Keratinocyte (primary cell): ENCODE measurements around the gene SHCBP1L. TPM values are rescaled to one million over a fixed set of nuclear protein-coding genes. Genes with fewer than 3 reads are reported as not detected.

Experiments used
- DNase-seq: peaks from one replicate; pipeline ENCODE4 v3.0.0-alpha.2; 2011; ENCODE audit warnings: low read depth, missing footprints, low spot score
- FAIRE-seq: peaks from 2 replicates; lab custom pipeline; 2011; peaks lifted over from hg19 to GRCh38; lab: Jason Lieb, UNC
- H2AFZ ChIP-seq: 2 replicates; pipeline ENCODE4 v1.6.0; 2012; ENCODE audit warnings: low read length, control low read depth, inconsistent platforms; ENCODE audit not compliant: control insufficient read depth
- H3K27ac ChIP-seq: 2 replicates; pipeline ENCODE4 v1.5.1; 2011; ENCODE audit warnings: low read length; ENCODE audit not compliant: control insufficient read depth, insufficient read depth
- H3K27me3 ChIP-seq: 3 replicates; pipeline ENCODE4 v1.6.0; 2011; ENCODE audit warnings: low read length; ENCODE audit not compliant: control insufficient read depth, insufficient read depth; ENCODE audit errors: extremely low read depth
- H3K36me3 ChIP-seq, 2 experiments: 2 replicates in 1 of 2; 3 replicates in 1 of 2; pipeline ENCODE4 v1.5.1; 2011; ENCODE audit warnings: low read length in 2 of 2, mild to moderate bottlenecking in 1 of 2; ENCODE audit not compliant: control insufficient read depth in 2 of 2, insufficient read depth in 2 of 2; ENCODE audit errors: extremely low read depth in 1 of 2
- H3K4me1 ChIP-seq: 3 replicates; pipeline ENCODE4 v1.5.1; 2011; ENCODE audit warnings: low read length; ENCODE audit not compliant: control insufficient read depth, insufficient read depth; ENCODE audit errors: extremely low read depth
- H3K4me2 ChIP-seq: 3 replicates; pipeline ENCODE4 v1.6.0; 2011; ENCODE audit warnings: low read depth, low read length; ENCODE audit not compliant: control insufficient read depth, insufficient read depth; ENCODE audit errors: extremely low read depth
- H3K4me3 ChIP-seq, 3 experiments: fragments of 200-600 bp in 1 of 3; sonication (generic) in 1 of 3; 2 replicates in 2 of 3; 3 replicates in 1 of 3; pipeline ENCODE4 v1.5.1; 2011 to 2016; ENCODE audit warnings: low read length in 3 of 3, mild to moderate bottlenecking in 3 of 3, control low read depth in 2 of 3, inconsistent platforms in 1 of 3, low read depth in 1 of 3, mixed read lengths in 1 of 3, mixed run types in 1 of 3, moderate library complexity in 1 of 3; ENCODE audit not compliant: control insufficient read depth in 2 of 3, insufficient read depth in 2 of 3; ENCODE audit errors: extremely low read depth in 1 of 3
- H3K79me2 ChIP-seq: 2 replicates; pipeline ENCODE4 v1.6.0; 2012; ENCODE audit warnings: low read length; ENCODE audit not compliant: control insufficient read depth, insufficient read depth
- H3K9ac ChIP-seq: 3 replicates; pipeline ENCODE4 v1.6.0; 2011; ENCODE audit warnings: low read length; ENCODE audit not compliant: control insufficient read depth, insufficient read depth; ENCODE audit errors: extremely low read depth
- H3K9me1 ChIP-seq: 3 replicates; pipeline ENCODE4 v1.6.0; 2011; ENCODE audit warnings: low read length; ENCODE audit not compliant: control insufficient read depth, insufficient read depth; ENCODE audit errors: extremely low read depth
- H3K9me3 ChIP-seq: 2 replicates; pipeline ENCODE4 v1.5.1; 2012; ENCODE audit warnings: low read depth, low read length; ENCODE audit not compliant: control insufficient read depth
- H4K20me1 ChIP-seq: 3 replicates; pipeline ENCODE4 v1.6.0; 2011; ENCODE audit warnings: low read length; ENCODE audit not compliant: control insufficient read depth, insufficient read depth; ENCODE audit errors: extremely low read depth
- EZH2 ChIP-seq: IDR thresholded peaks from one replicate; pipeline ENCODE4 v1.6.1; 2012; ENCODE audit warnings: inconsistent platforms, mild to moderate bottlenecking, low read length, moderate library complexity
- dilution Hi-C: fragments of 300-500 bp; cut with MboI; formaldehyde crosslinking; loops from one replicate; pipeline ENCODE4 v1.7.0; 2020; ENCODE audit warnings: low sequenced_read_pairs; ENCODE audit not compliant: extremely low pct_ligation_motif_present
- polyA minus RNA-seq, 3 experiments: library from RNA; depleted of rRNA, polyadenylated mRNA; stranded (reverse); fragments of >200 nt; gene quantifications; 1 replicate in 1 of 3; 2 replicates in 1 of 3; 3 replicates in 1 of 3; pipeline ENCODE4 v1.2.3, GENCODE V29; 2011
- polyA plus RNA-seq, 5 experiments: library from polyadenylated mRNA; depleted of rRNA in 3 of 5; stranded (reverse) in 3 of 5; stranded (forward) in 1 of 5; unstranded in 1 of 5; fragments of >200 nt; gene quantifications; 1 replicate in 1 of 5; 2 replicates in 3 of 5; 3 replicates in 1 of 5; pipeline versions ENCODE4 v1.2.1 to v1.2.3, GENCODE V29; 2011 to 2012; ENCODE audit warnings: missing spikeins in 2 of 5, low read depth in 1 of 5, low replicate concordance in 1 of 5
- TF ChIP-seq, protein P1 (sequence below), 3 experiments: IDR thresholded peaks in 1 of 3; conservative IDR thresholded peaks in 1 of 3; optimal IDR thresholded peaks in 1 of 3; 2 replicates in 2 of 3; 3 replicates in 1 of 3; pipeline versions ENCODE3 to v1.5.1; 2011; ENCODE audit warnings: low read length in 3 of 3, mild to moderate bottlenecking in 3 of 3, moderate library complexity in 2 of 3, control low read depth in 1 of 3, inconsistent platforms in 1 of 3; ENCODE audit not compliant: insufficient read depth in 2 of 3; ENCODE audit errors: extremely low read depth in 1 of 3

The SHCBP1L gene
- polyA plus RNA-seq (not detected in 3 replicates), polyA minus RNA-seq (not detected in 3 replicates)
- not detected for polyA plus RNA-seq (2011; ENCODE audit: low read depth)
- not detected in 2 replicates for polyA plus RNA-seq (2011; cell fraction: cytosol; rRNA removed)
- not detected in 2 replicates for polyA plus RNA-seq (2011; cell fraction: nucleus; rRNA removed)
- not detected in 2 replicates for polyA plus RNA-seq (2012; ENCODE audit: low replicate concordance)
- polyA minus RNA-seq (2011; cell fraction: cytosol; rRNA and poly(A)+ RNA removed): not detected
- polyA minus RNA-seq (2011; cell fraction: nucleus; rRNA and poly(A)+ RNA removed): not detected in 2 replicates

DNA sequence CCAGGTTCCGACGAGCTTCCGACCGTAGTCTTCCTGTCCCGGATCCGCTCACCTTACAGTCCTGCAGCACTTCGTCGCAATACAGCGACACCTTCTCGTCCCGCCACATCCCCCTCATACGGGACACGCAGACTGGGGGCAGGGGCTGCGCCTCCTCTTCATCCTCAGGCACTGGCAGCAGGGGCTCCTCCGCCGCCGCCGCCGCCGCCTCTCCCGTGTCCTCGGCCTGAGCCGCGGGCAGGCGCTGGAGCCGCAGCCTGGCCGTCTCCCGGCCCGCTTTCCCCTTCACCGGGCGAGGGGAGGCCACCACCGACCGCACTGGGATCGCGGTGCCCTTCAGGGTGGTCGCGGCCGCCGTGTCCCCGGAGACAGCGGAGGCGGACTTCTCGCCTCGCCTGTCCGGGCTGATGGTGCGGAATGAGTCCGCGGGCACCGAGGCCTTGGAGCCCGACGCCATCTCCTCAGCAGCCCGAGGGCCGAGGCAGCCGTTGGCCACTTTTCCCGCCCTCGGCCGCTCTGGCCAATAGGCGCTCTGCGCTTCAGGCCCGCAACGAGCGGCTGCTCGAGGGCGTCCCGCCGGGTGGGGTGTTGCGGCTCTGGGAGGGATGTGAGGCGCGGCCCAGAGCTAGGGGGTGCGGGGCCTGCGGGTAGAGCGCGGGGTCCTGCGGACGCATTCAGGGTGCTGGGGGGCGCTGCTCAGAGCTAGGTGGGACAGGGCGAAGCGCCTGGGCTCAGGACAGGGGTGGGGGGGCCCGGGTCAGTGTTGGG lies at the start of gene SHCBP1L:
TSS of gene SHCBP1L (minus strand) at position 490 of the 768 bp plus-strand sequence. CDS start at position 457, 33 bp downstream.
- Histone ChIP-seq H3K79me2 (no peaks in the 10 kb centered on the region), H2AFZ (peak within 1 kb of the TSS; percentile 61), H3K4me2 (peak within 1 kb of the TSS; percentile 50), H3K9ac (no peak within 1 kb of the TSS), H3K4me3 (peak within 1 kb of the TSS in 2 of 3 experiments; percentile 10 to 26), H3K9me1 (no peaks in the 10 kb centered on the region), H3K27me3 (peaks cover 5% of the 10 kb centered on the region), H3K4me1 (no peaks in the 10 kb centered on the region), H3K36me3 (no peaks in the 10 kb centered on the region), H3K27ac (no peak within 1 kb of the TSS), H3K9me3 (no peaks in the 10 kb centered on the region), H4K20me1 (no peaks in the 10 kb centered on the region)
- DNase-seq (no peak), FAIRE-seq (no peak)
- peak; percentile 89 for TF ChIP-seq EZH2
- TF ChIP-seq, protein P1, sequence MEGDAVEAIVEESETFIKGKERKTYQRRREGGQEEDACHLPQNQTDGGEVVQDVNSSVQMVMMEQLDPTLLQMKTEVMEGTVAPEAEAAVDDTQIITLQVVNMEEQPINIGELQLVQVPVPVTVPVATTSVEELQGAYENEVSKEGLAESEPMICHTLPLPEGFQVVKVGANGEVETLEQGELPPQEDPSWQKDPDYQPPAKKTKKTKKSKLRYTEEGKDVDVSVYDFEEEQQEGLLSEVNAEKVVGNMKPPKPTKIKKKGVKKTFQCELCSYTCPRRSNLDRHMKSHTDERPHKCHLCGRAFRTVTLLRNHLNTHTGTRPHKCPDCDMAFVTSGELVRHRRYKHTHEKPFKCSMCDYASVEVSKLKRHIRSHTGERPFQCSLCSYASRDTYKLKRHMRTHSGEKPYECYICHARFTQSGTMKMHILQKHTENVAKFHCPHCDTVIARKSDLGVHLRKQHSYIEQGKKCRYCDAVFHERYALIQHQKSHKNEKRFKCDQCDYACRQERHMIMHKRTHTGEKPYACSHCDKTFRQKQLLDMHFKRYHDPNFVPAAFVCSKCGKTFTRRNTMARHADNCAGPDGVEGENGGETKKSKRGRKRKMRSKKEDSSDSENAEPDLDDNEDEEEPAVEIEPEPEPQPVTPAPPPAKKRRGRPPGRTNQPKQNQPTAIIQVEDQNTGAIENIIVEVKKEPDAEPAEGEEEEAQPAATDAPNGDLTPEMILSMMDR (optimal IDR thresholded peaks at IDR 0.05 in 1 of 3, IDR thresholded peaks at IDR 0.05 in 1 of 3, conservative IDR thresholded peaks at IDR 0.05 in 1 of 3; ENCODE audit: extremely low read depth in 1 of 3, insufficient read depth in 2 of 3, low read length in 3 of 3): no peak
- dilution Hi-C loops: no loop called here

DNA sequence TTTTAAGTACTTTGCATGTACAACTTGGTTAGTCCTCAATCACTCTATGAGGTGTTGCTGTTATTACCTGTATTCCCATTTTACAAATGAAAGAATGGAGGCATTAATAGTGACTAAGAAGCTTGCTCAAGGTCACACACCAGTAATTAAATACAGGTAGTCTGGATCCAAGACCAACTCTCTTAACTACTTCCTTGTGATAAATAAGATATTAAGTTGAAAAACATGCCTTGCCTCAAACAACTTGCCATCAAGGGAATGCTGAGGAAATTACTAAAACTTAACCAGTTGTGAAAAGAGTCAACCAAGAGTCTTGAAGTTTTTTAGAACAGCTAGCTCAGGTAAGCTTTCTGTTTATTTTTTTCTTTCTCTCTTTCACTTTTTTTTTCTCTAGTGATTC lies 49.3 kb upstream of the SHCBP1L start:
- Histone ChIP-seq H3K9ac (no peak overlapping the region), H3K27ac (no peak overlapping the region), H3K4me2 (no peak overlapping the region), H3K79me2 (no peaks in the 10 kb centered on the region), H3K9me3 (no peaks in the 10 kb centered on the region), H2AFZ (peak overlapping the region; percentile 49), H3K36me3 (no peaks in the 10 kb centered on the region), H3K27me3 (no peaks in the 10 kb centered on the region), H3K4me1 (peaks cover 20% of the 10 kb centered on the region), H3K4me3 (no peak overlapping the region), H3K9me1 (no peaks in the 10 kb centered on the region), H4K20me1 (no peaks in the 10 kb centered on the region)
- dilution Hi-C loops: no loop called here
- FAIRE-seq: no peak
- DNase-seq: no peak
- TF ChIP-seq, protein P1 (optimal IDR thresholded peaks at IDR 0.05 in 1 of 3, IDR thresholded peaks at IDR 0.05 in 1 of 3, conservative IDR thresholded peaks at IDR 0.05 in 1 of 3; ENCODE audit: extremely low read depth in 1 of 3, insufficient read depth in 2 of 3, low read length in 3 of 3): no peak
- no peak for TF ChIP-seq EZH2
